ENCODE measurements around the gene SLC39A6.
"Not testable (repeated sequence)": the region's sequence is repeated elsewhere in the genome, so short reads cannot be mapped to it uniquely, and the experiment has no call there.

The SLC39A6 gene

GRCh38 chr18:36132756-36133155 is 3.6 kb upstream of the SLC39A6 start:
- no peak for DNase-seq

GRCh38 chr18:36131692-36132483 is 2.7 kb upstream of the SLC39A6 start:
- DNase-seq = no peak

- no peak for DNase-seq
Measured at GRCh38 chr18:36130883-36131653, 1.9 kb upstream of the SLC39A6 start.

- DNase-seq = no peak
Measured at GRCh38 chr18:36130039-36130831, 1.1 kb upstream of the SLC39A6 start.

GRCh38 chr18:36128907-36129299 is 237 bp downstream of the SLC39A6 start:
- no peak for DNase-seq

- no peak for DNase-seq
Measured at GRCh38 chr18:36128530-36128870, 640 bp downstream of the SLC39A6 start.

GRCh38 chr18:36127836-36128529 is 1.2 kb downstream of the SLC39A6 start:
- no peak for DNase-seq

GRCh38 chr18:36126668-36127067 is 2.5 kb downstream of the SLC39A6 start:
- no peak for DNase-seq

GRCh38 chr18:36124841-36125240 is 4.3 kb downstream of the SLC39A6 start:
- DNase-seq = no peak

GRCh38 chr18:36120297-36120696 is 8.8 kb downstream of the SLC39A6 start:
- DNase-seq = no peak

GRCh38 chr18:36116771-36117170 is 12.4 kb downstream of the SLC39A6 start:
- not testable (repeated sequence) for DNase-seq

GRCh38 chr18:36114738-36115137 is 14.4 kb downstream of the SLC39A6 start:
- no peak for DNase-seq

- DNase-seq = no peak
Measured at GRCh38 chr18:36114251-36114650, 14.9 kb downstream of the SLC39A6 start.

- DNase-seq = no peak
Measured at GRCh38 chr18:36112302-36112701, 16.8 kb downstream of the SLC39A6 start.

GRCh38 chr18:36109737-36110136 is 19.4 kb downstream of the SLC39A6 start:
- no peak for DNase-seq

- no peak for DNase-seq
Measured at GRCh38 chr18:36108601-36109000, 20.5 kb downstream of the SLC39A6 start.

- DNase-seq = no peak
Measured at GRCh38 chr18:36108196-36108595, 20.9 kb downstream of the SLC39A6 start.

GRCh38 chr18:36107477-36107876 is 21.7 kb downstream of the SLC39A6 start:
- no peak for DNase-seq

GRCh38 chr18:36104749-36105148 is 24.4 kb downstream of the SLC39A6 start:
- DNase-seq = no peak

GRCh38 chr18:36101943-36102342 is 27.2 kb downstream of the SLC39A6 start:
- DNase-seq = no peak

- DNase-seq = no peak
Measured at GRCh38 chr18:36099311-36099710, 29.8 kb downstream of the SLC39A6 start.

GRCh38 chr18:36096955-36097354 is 32.2 kb downstream of the SLC39A6 start:
- DNase-seq = no peak
